HG02870 (cell line): Measurements from ENCODE around the gene NCOA3.
A peak's percentile ranks its signal among the peaks of the same experiment; 100 is the strongest.
"Not testable (repeated sequence)": the region's sequence is repeated elsewhere in the genome, so short reads cannot be mapped to it uniquely, and the experiment has no call there.

Experiments
- ATAC-seq: cut with Tn5 transposase; IDR thresholded peaks from one replicate; pipeline ENCODE4 v1.9.1; 2021; ENCODE audit warnings: mild to moderate bottlenecking, moderate library complexity; ENCODE audit not compliant: unreplicated experiment

The NCOA3 gene

GRCh38 chr20:47501482-47502270 is at the start of gene NCOA3:
NCOA3 (plus strand) TSS chr20:47501887; CDS start chr20:47622248, 120,361 bp downstream.
- peak; percentile 72 for ATAC-seq

- no peak for ATAC-seq
Observed at GRCh38 chr20:47452736-47453161, 48.9 kb upstream of the NCOA3 start.

GRCh38 chr20:47453167-47453782 is 48.4 kb upstream of the NCOA3 start:
- peak; percentile 83 for ATAC-seq

- ATAC-seq: no peak
Observed at GRCh38 chr20:47454298-47455132, 47.2 kb upstream of the NCOA3 start.

GRCh38 chr20:47455133-47456040 is 46.3 kb upstream of the NCOA3 start:
- ATAC-seq: no peak

DNA sequence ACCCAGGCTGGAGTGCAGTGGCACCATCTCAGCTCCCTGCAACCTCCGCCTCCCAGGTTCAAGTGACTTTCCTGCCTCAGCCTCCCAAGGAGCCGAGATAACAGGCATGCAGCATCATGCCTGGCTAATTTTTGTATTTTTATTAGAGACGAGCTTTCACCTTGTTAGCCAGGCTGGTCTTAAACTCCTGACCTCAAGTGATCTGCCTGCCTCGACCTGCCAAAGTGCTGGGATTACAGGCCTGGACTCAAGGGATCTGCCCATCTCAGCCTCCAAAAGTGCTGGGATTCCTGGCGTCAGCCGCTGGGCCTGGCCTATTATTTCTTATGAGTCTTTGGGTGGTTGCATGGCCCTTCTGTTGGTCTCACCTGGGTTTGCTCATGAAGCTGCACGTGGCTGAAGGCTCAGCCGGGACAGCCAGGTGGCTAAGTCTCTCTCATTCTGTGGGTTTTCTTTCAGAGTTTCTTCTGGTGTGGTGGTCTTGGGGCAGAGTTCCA is 45.6 kb upstream of the NCOA3 start:
- no peak for ATAC-seq

DNA sequence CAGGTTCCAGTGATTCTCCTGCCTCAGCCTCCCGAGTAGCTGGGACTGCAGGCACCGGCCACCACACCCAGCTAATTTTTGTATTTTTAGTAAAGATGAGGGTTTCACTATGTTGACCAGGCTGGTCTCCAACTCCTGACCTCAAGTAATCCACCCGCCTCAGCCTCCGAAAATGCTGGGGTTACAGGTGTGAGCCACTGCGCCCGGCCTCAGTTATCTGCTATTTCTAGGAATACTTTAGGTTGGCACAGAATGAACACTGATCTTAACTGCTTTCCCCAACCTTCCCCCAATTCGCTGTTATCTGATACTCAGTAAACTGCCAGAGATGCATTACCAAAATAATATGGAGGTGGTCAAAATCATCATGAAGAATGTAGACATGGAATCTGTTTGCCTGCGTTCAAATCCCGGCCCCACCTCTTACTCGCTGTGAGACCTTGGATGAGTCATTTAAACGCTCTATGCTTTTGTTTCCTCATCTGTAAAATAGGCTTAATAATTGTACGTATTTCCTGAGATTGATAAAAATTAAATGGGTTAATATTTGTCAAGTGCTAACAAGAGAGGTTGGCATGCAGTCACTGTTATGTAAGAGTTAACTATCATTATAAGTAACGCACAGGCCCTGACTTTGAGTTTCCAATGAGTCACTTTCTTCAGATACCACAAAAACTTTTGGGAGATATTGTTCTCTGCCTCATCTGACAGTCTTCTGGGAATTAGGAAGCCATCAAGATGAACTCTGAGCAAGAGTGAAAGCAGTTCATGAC is 44.5 kb upstream of the NCOA3 start:
- ATAC-seq: no peak

- ATAC-seq: not testable (repeated sequence)
Observed at GRCh38 chr20:47458280-47459050, 43.2 kb upstream of the NCOA3 start.

DNA sequence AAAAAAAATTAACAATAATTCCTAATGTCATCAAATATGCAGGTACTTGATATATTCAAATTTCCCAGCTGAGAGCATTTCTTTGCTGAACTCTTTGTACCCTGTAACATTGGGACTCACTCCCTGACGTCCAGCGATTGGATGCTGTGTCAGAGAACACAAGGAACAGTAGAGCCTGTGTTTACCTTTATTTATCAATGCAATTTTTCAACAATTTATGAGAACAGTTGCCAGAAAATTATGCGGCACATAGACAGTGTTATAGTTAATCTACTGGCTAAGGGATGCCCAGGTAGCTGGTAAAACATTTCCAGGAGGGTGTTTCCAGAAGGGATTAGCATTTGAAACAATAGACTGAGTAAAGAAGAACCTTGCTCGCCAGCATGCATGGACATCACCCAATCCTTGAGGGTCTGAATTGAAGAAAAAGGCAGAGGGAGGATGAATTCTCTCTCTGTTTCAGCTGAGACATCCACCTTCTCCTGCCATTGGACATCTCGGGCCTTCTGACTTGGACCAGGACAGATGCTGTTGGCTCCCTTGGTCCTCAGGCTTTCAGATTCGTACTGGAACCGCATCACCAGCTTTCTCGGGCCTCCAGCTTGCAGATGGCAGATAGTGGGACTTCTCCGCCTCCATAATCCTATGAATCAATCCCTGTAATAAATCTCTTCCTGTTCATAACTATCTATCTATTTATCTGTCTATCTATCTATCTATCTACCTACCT is 42.2 kb upstream of the NCOA3 start:
- ATAC-seq: no peak

DNA sequence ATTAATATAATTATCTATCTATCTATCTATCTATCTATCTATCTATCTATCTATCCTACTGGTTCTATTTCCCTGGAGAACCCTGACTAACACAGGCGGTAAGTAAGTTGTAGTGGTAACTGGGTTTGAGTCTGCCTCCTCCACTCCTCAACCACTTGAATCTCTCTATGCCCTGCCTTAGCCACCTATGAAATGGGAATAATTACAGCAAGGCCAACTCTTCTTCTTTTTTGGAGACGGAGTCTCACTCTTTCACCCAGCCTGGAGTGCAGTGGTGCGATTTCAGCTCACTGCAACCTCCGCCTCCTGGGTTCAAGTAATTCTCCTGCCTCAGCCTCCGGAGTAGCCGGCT is 41.0 kb upstream of the NCOA3 start:
- not testable (repeated sequence) for ATAC-seq

- no peak for ATAC-seq
Observed at GRCh38 chr20:47461120-47461685, 40.5 kb upstream of the NCOA3 start.

DNA sequence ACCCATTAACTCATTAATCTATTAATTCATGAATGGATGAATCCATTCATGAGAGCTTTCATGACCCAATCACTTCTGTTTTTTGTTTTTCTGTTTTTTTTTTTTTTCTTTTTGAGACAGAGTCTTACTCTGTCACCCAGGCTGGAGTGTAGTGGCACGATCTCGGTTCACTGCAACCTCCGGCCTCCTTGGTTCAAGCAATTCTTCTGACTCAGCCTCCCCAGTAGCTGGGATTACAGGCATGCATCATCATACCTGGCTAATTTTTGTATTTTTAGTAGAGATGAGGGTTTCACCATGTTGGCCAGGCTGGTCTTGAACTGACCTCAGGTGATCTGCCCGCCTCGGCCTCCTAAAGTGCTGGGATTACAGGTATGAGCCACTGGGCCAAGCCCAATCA is 39.8 kb upstream of the NCOA3 start:
- not testable (repeated sequence) for ATAC-seq

GRCh38 chr20:47464380-47465101 is 37.1 kb upstream of the NCOA3 start:
- ATAC-seq: no peak

- ATAC-seq: no peak
Observed at GRCh38 chr20:47465335-47466090, 36.2 kb upstream of the NCOA3 start.

GRCh38 chr20:47466213-47466612 is 35.5 kb upstream of the NCOA3 start:
- no peak for ATAC-seq

GRCh38 chr20:47466704-47467459 is 34.8 kb upstream of the NCOA3 start:
- ATAC-seq: no peak
